ENCODE measurements around the gene ELOVL6.

The ELOVL6 gene

GRCh38 chr4:110104661-110105060, 93.8 kb downstream of the ELOVL6 start:
- DNase-seq (ENCODE audit: low read depth) = no peak
- no peak overlapping the region for H3K4me3 ChIP-seq (ENCODE audit: low read depth, low read length)
- no peak for TF ChIP-seq MYC (IDR thresholded peaks at IDR 0.05; ENCODE audit: low read depth, low read length)
- no peak for TF ChIP-seq POLR2A (IDR thresholded peaks at IDR 0.05; ENCODE audit: extremely low read depth, insufficient read length)
- TF ChIP-seq MAX (IDR thresholded peaks at IDR 0.05; ENCODE audit: low read depth, low read length) = no peak
- TF ChIP-seq CTCF (IDR thresholded peaks at IDR 0.05; ENCODE audit: low read depth, low read length) = no peak

- no peak for TF ChIP-seq CTCF (IDR thresholded peaks at IDR 0.05; ENCODE audit: low read depth, low read length)
- no peak for TF ChIP-seq MAX (IDR thresholded peaks at IDR 0.05; ENCODE audit: low read depth, low read length)
- TF ChIP-seq MYC (IDR thresholded peaks at IDR 0.05; ENCODE audit: low read depth, low read length) = no peak
- no peak for TF ChIP-seq POLR2A (IDR thresholded peaks at IDR 0.05; ENCODE audit: extremely low read depth, insufficient read length)
- no peak overlapping the region for H3K4me3 ChIP-seq (ENCODE audit: low read depth, low read length)
- no peak for DNase-seq (ENCODE audit: low read depth)
Observed at GRCh38 chr4:110099638-110100037, 98.8 kb downstream of the ELOVL6 start.

- no peak for DNase-seq (ENCODE audit: low read depth)
- no peak overlapping the region for H3K4me3 ChIP-seq (ENCODE audit: low read depth, low read length)
- TF ChIP-seq MYC (IDR thresholded peaks at IDR 0.05; ENCODE audit: low read depth, low read length) (no peak), MAX (IDR thresholded peaks at IDR 0.05; ENCODE audit: low read depth, low read length) (no peak), POLR2A (IDR thresholded peaks at IDR 0.05; ENCODE audit: extremely low read depth, insufficient read length) (no peak), CTCF (IDR thresholded peaks at IDR 0.05; ENCODE audit: low read depth, low read length) (no peak)
Observed at GRCh38 chr4:110096405-110096804, 102.0 kb downstream of the ELOVL6 start.

- no peak overlapping the region for H3K4me3 ChIP-seq (ENCODE audit: low read depth, low read length)
- TF ChIP-seq POLR2A (IDR thresholded peaks at IDR 0.05; ENCODE audit: extremely low read depth, insufficient read length) = no peak
- TF ChIP-seq CTCF (IDR thresholded peaks at IDR 0.05; ENCODE audit: low read depth, low read length) = no peak
- DNase-seq (ENCODE audit: low read depth) = no peak
Observed at GRCh38 chr4:110092646-110093045, 105.8 kb downstream of the ELOVL6 start.

GRCh38 chr4:110091434-110092140, 106.8 kb downstream of the ELOVL6 start:
- no peak overlapping the region for H3K4me3 ChIP-seq (ENCODE audit: low read depth, low read length)
- TF ChIP-seq MAX (IDR thresholded peaks at IDR 0.05; ENCODE audit: low read depth, low read length) (no peak), POLR2A (IDR thresholded peaks at IDR 0.05; ENCODE audit: extremely low read depth, insufficient read length) (no peak), CTCF (IDR thresholded peaks at IDR 0.05; ENCODE audit: low read depth, low read length) (no peak)
- no peak for DNase-seq (ENCODE audit: low read depth)

GRCh38 chr4:110088670-110089069, 109.7 kb downstream of the ELOVL6 start:
- H3K4me3 ChIP-seq (ENCODE audit: low read depth, low read length) = no peak overlapping the region
- TF ChIP-seq CTCF (IDR thresholded peaks at IDR 0.05; ENCODE audit: low read depth, low read length) (no peak), MAX (IDR thresholded peaks at IDR 0.05; ENCODE audit: low read depth, low read length) (no peak)
- DNase-seq (ENCODE audit: low read depth) = no peak

Data from NB4 (cell line).